NCI-H2107 (cell line): Measurements from ENCODE around the gene PRKAG2.

ENCODE experiments used
- DNase-seq: peaks from one replicate; lab custom pipeline; 2025; lab: John Stamatoyannopoulos, UW

PRKAG2 gene

DNA sequence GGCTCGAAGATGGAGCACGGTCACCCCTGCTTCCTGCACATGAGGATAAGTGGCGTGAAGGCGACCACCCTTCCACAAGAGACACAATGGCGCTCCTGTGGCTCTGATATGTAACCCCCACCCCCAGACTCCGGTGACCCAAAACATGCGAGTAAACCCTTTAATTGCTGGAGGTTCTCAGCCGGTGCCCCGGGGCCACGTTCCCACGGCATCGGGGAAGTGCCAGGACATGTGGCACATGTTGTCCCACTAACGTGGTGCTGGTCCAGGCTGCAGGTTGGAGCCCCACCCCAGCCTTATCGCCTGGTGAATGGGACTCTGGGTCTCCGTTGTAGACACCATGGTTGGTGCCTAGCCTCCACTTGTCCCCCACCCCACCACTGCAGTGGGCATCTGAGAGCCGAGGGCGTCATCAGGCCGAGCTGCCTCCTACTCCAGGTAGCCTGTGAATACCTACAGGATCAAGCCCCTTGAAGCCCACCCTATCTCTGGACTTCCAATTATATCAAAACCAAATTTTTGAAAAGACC, 132.8 kb downstream of the PRKAG2 start:
- DNase-seq = no peak

DNA sequence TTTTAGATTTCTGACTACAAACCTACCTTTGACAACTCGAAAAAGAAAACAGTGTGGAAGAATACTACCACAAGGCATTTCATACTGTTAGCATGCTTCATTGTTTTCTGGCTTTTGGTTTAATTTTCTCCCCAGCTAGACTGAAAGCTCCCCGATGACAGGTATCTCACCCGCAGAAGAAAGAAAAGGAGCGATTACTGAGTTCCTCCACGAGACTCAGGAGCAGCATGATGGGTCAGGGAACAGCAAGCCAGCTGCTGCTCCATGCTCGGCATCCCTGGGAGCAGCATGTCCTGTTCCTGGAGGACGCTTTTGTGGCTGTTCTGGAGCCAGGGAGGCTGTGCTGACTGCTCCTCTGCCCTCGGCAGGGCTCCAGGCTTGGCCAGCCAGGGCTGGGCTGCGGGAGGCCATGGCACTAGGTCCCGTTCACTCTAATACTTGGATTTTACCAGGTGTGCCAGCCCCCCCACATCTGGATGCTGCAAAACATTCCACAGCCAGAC, 133.4 kb downstream of the PRKAG2 start:
- no peak for DNase-seq

- DNase-seq = no peak
Measured at GRCh38 chr7:151742713-151743480, 134.0 kb downstream of the PRKAG2 start.

GRCh38 chr7:151741585-151741984, 135.3 kb downstream of the PRKAG2 start:
- DNase-seq = no peak

- no peak for DNase-seq
Measured at GRCh38 chr7:151740081-151740851, 136.6 kb downstream of the PRKAG2 start.

DNA sequence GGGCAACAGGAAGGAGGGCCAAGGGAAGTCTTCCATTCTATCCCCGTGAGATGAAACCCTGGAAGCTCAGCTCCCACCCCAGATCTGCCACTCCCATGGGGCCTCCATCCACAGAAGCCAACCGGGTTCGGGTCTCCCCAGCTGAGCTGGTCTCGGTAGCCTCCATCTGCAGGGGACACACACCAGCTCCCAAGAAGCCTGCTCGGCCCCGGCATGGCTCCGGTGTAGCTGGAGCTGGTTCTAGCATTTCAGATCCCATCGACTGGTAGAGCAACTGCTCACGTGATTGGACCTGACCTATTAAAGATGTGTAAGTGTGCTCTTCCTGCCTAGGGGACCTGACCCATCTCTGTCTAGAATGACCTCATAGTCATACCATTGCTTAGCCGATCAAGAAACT, 138.0 kb downstream of the PRKAG2 start:
- DNase-seq = no peak

- DNase-seq = peak; percentile 84
Measured at GRCh38 chr7:151736403-151736909, 140.5 kb downstream of the PRKAG2 start.

- DNase-seq = peak; percentile 84
Measured at GRCh38 chr7:151735851-151736402, 141.0 kb downstream of the PRKAG2 start.

- DNase-seq = no peak
Measured at GRCh38 chr7:151735186-151735850, 141.6 kb downstream of the PRKAG2 start.

- DNase-seq = no peak
Measured at GRCh38 chr7:151732834-151733592, 143.9 kb downstream of the PRKAG2 start.

DNA sequence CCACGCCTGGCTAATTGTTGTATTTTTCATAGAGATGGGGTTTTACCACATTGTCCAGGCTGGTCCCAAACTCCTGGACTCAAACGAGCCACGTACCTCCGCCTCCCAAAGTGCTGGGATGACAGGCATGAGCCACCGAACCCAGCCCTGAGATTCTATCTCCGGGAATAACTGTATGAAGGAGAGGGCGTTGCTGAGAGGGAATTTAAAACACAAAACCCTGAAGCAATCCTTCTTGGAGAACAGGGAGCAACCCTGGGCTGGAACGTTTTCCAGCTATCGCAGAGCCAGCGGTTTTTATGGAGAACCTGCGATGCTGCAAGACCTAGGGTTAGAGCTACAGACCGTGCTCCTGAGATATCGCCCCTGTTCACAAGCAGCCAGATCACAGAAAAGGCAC, 144.6 kb downstream of the PRKAG2 start:
- no peak for DNase-seq

DNA sequence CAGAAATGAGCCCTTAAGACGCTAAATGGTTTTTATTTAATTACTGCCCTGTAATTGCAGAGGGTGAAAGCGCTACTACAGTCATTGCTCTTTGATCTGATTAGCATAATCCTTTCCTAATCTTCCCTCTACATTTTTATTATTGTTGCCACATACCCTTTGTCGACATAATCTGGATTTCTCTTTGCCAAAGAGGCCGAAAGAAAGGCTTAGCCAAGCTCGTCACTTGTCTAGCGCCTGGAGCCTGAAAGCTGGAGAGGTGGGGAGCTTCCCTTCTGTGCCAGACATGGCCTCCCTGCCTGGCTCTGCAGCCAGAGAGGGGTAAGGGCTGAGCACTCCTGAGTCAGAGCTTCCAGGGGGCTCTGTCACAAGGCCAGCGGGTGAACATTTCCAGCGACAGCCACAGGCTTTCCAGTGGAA, 145.9 kb downstream of the PRKAG2 start:
- DNase-seq = no peak

- no peak for DNase-seq
Measured at GRCh38 chr7:151730591-151730990, 146.3 kb downstream of the PRKAG2 start.

DNA sequence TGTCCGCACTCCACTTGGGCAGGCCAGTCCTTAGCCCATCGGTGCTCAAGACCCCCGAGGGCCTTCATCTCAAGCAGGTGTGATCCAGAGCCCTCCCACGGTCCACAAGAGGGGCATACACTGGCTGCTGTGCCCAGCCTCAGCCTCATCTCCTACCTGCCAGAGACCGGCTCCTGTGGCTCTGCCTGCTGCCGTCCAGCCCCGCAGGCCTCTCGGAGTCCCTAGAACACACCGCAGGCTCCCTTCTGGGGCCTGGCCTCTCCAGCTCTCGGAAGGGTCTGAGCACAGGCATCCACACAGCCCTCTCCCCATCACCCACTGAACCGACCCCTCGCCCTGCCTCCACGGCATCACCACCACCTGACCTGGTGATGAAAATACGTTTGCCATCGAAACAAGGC, 147.4 kb downstream of the PRKAG2 start:
- no peak for DNase-seq

GRCh38 chr7:151728746-151729145, 148.2 kb downstream of the PRKAG2 start:
- DNase-seq = no peak

- no peak for DNase-seq
Measured at GRCh38 chr7:151728286-151728660, 148.6 kb downstream of the PRKAG2 start.

- no peak for DNase-seq
Measured at GRCh38 chr7:151727579-151728285, 149.2 kb downstream of the PRKAG2 start.

- DNase-seq = no peak
Measured at GRCh38 chr7:151726652-151727578, 150.0 kb downstream of the PRKAG2 start.
